Measurements from ENCODE around the gene PDP2. TPM values are rescaled to one million over a fixed set of nuclear protein-coding genes. Genes with fewer than 3 reads are reported as not detected.

The PDP2 gene
- total RNA-seq, 1 experiment from 2014 or later = 2.5 TPM

DNA sequence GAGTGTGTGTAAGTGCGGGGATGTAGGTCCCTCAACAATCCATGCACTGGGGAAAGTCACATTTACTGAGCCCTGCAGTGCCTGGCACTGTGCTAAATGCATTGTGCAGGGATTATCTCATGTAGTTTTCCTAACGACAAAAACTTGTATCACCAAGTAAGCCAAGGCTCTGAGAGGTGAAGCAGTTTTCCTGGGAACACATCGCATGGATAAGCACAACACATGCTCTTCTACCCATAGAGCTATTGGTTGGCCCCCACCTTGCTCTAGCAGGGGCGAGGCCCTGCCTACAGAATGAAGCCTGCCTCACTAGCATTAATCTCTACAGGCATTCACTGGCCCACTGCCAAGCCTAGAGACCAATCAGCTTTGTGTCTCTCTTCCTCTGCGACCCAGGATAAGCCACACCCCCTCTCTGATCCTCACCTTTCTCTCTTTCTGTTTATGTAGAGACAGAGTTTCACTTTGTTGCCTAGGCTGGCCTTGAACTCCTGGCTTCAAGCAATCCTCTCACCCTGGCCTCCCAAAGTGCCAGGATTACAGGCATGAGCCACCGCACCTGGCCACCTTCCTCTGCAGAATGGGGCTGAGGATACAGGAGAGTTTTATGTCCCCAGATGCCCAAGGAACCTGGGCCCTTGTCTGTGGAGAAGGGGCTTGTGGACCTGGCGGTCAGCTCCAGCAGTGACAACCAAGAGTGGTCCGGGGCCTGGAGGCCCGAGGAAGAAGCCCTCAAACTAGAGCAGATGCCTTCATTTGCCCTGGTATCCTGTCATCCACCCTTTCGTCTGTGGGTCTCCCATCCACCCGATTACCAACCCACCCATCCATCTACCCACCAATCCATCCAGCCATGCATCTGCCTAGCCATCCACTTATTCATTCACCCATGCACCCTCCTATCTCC lies 25.6 kb downstream of the PDP2 start:
- Histone ChIP-seq H3K36me3 (no peaks in the 10 kb centered on the region), H3K9me3 (no peaks in the 10 kb centered on the region), H3K4me3 (no peak overlapping the region), H3K27me3 (no peaks in the 10 kb centered on the region)
- no peak for DNase-seq

DNA sequence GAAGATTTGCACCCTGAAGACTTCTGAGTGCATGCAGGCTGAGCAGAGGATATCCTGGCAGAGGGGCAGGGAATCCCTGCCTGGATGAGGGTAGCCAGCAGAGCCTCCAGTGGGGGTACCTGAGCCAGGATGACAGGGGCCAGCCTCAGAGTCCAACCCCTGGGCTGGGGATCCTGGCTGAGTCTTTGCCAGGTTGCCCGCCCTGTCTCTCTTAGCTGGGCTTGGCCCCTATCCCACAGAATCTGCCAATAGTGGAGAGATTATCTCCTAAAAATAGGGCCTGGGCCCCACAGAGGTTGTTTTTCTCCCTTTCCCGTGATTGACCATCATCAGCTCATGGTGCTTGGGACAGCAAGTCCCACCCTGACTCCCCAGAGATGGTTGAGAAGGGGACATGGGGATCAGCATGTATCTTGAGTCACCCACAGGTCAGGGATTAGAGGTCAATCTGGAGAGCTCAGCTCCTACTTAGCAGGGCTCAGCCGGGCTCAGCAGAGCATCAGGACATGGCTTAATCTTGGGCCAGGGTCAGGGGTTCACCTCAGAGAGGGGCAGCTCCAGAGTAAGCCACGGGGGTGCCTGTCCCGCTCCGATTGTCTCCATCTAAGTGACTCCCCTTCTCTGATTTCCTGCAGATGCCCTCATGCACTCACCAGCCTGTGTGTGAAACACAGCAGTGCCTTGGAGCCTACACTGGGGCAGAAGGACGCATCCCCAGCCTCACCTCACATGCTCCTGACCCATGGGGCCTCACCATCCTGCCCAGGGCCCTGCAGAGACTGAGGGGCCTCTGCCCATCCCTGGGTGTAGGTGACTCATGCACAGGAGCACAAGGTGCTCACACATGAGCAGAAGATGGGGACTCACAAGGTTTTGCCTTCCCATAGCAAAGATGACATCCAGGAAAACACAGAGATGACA lies 26.9 kb downstream of the PDP2 start:
- Histone ChIP-seq H3K4me3 (no peak overlapping the region), H3K9me3 (no peaks in the 10 kb centered on the region), H3K36me3 (no peaks in the 10 kb centered on the region), H3K27me3 (no peaks in the 10 kb centered on the region)
- no peak for DNase-seq

DNA sequence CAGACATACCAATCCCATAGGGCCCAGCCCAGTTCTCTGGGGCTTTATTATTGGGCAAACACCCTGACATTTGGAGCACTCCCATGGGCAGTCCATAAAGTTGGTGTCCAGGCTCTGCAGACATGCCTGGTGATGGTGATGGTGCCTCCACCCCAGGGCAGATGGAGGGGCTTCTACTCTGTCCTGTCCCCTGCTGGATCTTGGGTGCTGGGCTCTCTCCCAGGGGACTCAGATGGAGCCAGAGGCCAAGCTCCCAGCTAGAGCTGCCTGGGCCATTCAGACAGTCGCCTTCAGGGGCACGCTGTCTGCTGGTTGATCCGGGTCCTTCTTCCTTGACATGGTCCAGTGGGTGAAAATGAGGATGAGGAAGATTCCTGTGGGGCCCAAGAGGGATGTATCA lies 27.8 kb downstream of the PDP2 start:
- Histone ChIP-seq H3K27me3 (no peaks in the 10 kb centered on the region), H3K9me3 (no peaks in the 10 kb centered on the region), H3K36me3 (no peaks in the 10 kb centered on the region), H3K4me3 (no peak overlapping the region)
- no peak for DNase-seq

DNA sequence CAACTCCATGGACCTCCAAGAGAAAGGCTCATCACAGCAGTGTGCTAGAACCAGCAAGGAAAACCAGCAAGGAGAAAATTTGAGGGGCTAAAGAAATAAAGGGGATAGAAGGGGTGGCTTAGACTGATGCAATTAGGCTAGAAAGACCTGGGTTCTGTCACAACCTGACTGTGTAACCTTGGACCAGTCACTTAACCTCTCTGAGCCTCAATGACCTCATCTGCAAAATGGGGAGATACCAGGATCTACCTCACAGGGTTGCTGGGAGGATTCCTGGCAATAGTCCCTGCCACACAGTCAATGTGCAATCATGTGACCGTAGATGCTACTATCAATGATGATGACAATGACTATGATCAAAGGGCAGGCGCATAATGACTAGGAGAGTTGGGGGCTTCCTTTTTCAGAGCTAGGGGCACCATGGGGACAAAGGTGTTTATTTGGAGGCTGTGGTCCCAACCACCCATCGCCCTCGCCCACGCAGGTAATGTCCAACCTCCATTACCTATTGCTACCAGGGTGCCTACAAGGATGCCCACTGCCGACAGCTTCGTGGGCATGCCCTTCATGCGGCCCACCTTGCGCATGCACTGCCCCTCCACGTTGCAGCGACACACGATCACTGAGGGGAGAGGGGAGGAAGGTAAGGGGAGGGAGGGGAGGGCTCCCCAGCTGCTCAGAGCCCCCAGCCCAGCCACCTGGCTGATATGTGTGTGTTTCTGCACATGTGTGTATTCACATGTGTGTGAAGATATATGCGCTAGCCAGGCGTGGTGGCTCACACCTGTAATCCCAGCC lies 28.6 kb downstream of the PDP2 start:
- Histone ChIP-seq H3K9me3 (no peaks in the 10 kb centered on the region), H3K4me3 (no peak overlapping the region), H3K27me3 (no peaks in the 10 kb centered on the region), H3K36me3 (no peaks in the 10 kb centered on the region)
- no peak for DNase-seq

DNA sequence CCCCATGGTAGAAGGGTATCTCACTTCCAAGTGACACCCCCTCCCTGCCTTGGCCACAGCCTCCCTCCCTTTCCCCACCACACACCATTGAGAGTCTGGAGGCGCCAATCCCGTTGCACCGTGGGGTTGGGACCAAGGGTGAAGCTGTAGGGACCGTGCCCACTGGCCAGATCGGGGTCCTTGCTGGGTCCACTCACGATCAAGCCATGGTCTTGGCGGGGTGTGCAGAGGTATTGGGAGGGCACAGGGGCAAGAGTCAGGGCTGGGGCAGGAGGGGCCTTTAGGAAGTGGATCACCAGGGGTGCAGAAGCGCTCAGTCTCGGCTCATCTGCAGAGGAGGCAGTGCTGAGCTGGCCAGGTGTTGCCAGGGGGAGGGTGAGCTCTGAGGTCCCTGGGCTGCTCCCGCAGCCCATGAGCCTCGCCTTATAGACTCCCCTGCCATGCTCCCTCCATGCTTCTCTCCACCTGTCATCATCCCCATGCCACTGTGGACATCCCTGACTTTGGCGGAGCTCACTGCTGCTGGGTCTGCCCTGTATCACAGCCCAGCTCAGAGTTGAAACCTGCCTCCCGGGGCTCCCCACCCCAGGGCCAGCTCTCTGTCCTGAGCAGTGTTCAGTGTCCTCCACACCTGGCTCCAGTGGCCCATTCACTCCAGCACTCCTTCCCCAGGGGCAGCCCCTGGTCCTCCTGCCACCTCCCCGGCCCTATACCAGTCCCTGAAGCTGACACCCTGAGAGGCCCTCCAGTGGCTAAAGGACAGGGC lies 30.0 kb downstream of the PDP2 start:
- H3K9me3 ChIP-seq = no peaks in the 10 kb centered on the region
- no peak for DNase-seq
- H3K27me3 ChIP-seq = no peaks in the 10 kb centered on the region
- H3K4me3 ChIP-seq = no peak overlapping the region
- H3K36me3 ChIP-seq = no peaks in the 10 kb centered on the region

DNA sequence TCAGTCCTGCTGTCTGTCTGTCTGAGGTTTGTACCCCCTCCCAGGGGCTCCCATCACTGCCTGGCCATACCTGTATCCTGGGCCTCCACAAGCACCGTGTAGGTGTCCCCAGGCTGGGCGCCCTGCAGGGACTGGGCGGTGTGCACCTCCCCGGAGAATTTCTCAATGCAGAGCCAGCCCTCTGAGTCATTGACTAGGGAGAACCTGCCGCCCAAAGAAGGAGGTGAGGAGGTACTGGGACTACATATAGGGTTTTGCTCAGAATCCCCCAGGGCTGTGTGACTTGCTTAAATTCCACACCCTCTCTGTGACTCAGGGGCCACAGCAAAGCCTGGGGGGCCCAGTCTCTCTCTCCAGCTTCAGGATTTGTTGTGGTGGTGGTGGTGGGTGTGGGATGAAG lies 30.8 kb downstream of the PDP2 start:
- Histone ChIP-seq H3K27me3 (no peaks in the 10 kb centered on the region), H3K9me3 (no peaks in the 10 kb centered on the region), H3K4me3 (no peak overlapping the region), H3K36me3 (no peaks in the 10 kb centered on the region)
- no peak for DNase-seq

DNA sequence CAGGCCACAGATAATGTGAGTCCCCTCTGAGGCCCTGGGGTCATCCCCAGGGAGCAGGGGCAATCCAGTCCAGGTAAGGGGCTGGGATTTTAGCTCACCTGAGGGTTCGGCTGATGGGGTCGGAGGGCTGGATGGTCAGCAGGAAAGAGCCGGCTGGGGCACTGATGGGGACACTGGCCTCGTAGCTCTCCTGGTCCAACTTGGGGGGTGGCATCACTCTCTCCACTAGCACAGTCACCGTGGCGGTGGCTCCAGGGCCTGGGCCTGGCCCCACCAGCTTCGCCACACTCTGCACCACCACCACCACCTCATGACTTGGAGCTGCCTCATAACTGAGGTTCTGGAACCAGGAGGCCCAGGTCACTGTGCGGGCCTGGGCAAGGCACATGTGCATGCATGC lies 31.5 kb downstream of the PDP2 start:
- Histone ChIP-seq H3K4me3 (no peak overlapping the region), H3K9me3 (no peaks in the 10 kb centered on the region), H3K36me3 (no peaks in the 10 kb centered on the region), H3K27me3 (no peaks in the 10 kb centered on the region)
- DNase-seq = no peak

DNA sequence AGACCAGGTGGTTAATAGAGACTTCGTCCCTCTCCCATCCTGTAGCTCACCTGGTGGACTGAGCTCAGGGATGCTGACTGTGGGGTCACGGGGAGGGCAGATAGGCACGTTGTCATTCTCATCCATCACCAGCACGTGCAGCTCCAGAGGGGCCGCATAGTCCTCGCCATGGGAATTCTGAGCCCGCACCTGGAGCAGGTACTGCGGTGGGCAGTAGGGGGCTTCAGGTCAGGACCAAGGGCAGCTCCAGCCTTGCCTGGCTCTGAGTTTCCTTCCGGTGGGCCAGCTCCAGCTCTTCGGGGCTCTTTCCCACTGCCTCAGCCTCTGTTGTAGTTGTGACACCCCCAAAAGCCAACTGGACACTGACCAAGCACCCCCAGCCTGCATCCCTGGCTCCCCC lies 32.8 kb downstream of the PDP2 start:
- Histone ChIP-seq H3K36me3 (no peaks in the 10 kb centered on the region), H3K27me3 (no peaks in the 10 kb centered on the region), H3K4me3 (no peak overlapping the region), H3K9me3 (no peaks in the 10 kb centered on the region)
- DNase-seq = no peak

DNA sequence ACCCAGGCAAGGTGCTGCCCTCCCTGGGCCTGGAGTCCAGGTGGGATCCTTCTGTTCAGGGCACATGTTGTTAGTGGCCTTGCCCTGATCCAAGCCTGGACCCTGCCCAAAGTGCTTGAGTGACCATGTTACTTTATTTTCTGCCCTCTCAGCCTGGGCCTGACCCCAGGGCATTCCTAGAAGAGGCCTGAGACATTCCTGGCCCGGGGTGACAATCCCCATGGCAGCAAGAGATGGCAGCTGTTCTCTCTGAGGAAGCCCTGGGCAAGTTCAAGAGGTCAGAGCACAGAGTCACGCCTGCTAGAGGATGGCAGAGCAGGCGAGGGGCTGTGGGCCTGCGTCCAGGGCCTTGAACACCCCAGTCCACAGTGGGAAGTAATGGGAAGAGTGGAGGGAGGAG lies 33.4 kb downstream of the PDP2 start:
- no peak for DNase-seq
- Histone ChIP-seq H3K36me3 (no peaks in the 10 kb centered on the region), H3K9me3 (no peaks in the 10 kb centered on the region), H3K27me3 (no peaks in the 10 kb centered on the region), H3K4me3 (no peak overlapping the region)

DNA sequence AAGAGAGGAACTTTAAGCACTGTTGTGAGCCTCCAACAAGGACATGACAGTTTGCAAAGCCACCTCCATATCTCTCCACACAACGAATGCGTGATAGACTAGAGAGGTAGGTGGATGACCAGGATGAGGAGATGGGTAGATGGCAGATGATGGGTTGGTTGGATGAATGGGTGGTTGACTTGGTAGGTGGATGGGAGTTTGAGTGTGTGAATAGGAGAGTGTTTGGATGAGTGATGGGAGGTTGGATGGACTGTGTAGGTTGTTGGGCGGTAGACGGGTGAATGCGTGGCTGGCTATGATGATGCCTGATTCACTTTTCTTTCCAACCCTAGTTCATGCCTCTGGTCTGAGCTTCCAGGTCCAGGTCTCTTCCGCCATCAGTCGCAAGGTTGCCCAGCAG lies 34.2 kb downstream of the PDP2 start:
- H3K9me3 ChIP-seq = no peaks in the 10 kb centered on the region
- no peaks in the 10 kb centered on the region for H3K27me3 ChIP-seq
- DNase-seq = no peak
- no peaks in the 10 kb centered on the region for H3K36me3 ChIP-seq
- no peak overlapping the region for H3K4me3 ChIP-seq

DNA sequence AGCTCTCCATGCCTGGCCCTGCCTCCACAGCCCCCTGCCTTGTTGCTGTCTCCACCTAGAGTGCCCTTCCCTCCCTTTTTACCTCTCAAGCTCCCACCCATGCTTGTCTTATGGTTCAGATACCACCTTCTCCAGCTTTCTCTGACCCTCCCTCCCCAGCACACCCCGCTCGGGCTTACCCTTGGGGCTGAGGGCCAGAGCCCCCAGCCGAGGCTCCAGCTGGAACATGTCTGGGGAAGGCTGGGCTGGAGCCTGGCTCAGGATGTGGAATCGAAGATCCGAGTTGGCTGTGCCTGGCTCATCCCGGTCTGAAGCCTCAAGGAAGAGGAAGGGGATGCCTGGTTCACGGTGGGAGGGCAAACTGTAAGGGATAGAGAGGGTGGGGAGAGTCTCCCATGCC lies 34.7 kb downstream of the PDP2 start:
- H3K4me3 ChIP-seq = no peak overlapping the region
- H3K9me3 ChIP-seq = no peaks in the 10 kb centered on the region
- DNase-seq = no peak
- H3K27me3 ChIP-seq = no peaks in the 10 kb centered on the region
- no peaks in the 10 kb centered on the region for H3K36me3 ChIP-seq

DNA sequence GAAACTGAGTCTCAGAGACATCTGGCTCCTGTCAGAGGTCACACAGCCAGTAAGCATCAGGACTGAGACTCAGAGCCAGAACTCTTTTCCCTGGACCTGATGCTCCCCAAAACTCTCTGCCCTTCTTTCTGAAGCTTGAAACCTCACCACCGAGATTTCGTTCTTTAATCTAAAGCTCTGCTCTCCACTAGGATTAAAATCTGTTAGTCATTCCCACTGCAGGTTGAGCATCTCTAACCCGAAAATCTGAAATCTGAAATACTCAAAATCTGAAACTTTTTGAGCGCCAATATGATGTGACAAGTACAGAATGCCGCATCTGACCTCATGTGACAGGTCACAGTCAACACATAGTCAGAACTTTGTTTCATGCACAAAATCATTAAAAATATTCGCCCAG lies 36.2 kb downstream of the PDP2 start:
- Histone ChIP-seq H3K9me3 (no peaks in the 10 kb centered on the region), H3K36me3 (no peaks in the 10 kb centered on the region), H3K4me3 (no peak overlapping the region), H3K27me3 (no peaks in the 10 kb centered on the region)
- DNase-seq = no peak

DNA sequence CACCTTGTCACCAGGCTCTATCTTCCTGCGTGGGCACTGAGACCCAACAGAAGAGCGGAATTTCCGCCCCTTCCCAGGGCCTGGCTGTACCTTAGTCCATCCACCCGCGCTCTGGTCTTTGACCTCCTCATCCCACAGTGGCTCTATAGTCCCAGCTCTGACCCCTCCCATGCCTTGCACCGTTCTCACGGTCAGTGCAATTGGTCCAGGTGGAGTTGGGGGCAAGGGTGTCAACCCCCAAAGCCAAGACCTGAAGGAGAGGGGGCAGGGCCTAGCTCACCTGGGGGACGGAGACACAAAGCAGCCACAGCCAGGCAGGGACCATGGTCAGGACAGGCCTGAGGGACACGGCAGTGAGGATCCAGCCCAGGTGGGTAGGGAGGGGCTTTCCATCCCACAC lies 37.4 kb downstream of the PDP2 start:
- Histone ChIP-seq H3K27me3 (no peaks in the 10 kb centered on the region), H3K9me3 (no peaks in the 10 kb centered on the region), H3K36me3 (no peaks in the 10 kb centered on the region), H3K4me3 (no peak overlapping the region)
- DNase-seq = no peak

DNA sequence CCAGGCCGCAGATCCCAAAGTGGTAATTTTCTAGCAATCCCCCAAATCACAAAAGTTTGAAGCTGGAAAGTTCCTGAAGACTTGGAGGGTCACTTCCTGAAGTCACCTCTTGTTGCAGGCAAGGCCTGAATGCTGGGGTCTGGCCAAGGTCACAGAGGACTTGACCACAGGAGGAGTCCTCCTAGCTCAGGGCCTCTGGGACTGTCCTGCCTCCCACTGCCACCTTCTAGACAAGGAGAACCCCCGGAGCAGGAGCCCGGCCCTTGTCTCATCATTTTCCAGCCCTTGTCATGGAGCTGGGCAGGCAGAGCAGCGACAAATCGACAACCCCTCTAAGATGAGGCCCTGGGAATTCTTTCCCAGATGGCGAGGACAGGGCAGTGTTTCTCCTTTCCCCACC lies 38.0 kb downstream of the PDP2 start:
- H3K4me3 ChIP-seq = no peak overlapping the region
- no peak for DNase-seq
- no peaks in the 10 kb centered on the region for H3K9me3 ChIP-seq
- H3K36me3 ChIP-seq = no peaks in the 10 kb centered on the region
- no peaks in the 10 kb centered on the region for H3K27me3 ChIP-seq

DNA sequence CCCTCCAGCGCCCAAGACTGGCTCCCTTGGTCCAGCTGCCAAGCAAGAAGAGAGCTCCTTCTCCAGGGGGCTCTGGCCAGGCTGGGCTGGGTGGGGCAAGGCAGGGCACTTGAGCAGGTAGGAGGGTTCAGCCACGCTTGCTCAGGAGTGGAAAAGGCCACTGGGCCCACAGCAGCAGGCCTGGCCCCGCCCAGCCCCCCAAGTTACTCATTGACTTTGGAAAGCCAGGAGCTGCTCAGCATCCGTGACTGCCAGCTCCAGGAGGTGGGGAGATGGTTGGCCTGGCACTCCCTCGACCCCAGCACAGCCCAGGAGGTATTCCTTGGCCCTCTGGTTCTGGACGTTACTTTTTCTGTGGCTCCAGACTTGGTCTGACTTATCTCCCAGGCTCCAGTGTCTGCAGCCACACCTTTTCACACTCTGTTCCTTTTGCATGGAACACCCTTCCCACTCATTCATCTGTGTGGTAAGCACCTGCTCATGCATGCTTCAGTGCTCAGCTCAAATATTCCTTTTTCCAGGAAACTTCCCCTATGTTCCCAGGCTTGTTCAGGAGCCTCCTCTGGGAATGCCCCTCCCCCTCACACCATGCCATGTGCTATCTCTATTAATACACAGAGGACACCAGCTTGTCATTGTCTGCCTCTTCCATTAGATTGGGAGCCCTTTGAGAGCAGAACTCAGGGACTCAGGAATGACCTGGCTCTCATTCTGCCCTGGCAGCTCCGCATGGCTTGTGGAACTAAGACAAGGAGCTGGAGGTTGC lies 38.7 kb downstream of the PDP2 start, which contains the start of gene CDH16:
Gene CDH16, minus strand, starts transcription at position 83 of the 766 bp plus-strand sequence. CDS start 820 bp downstream, outside the sequence.
- no peaks in the 10 kb centered on the region for H3K9me3 ChIP-seq
- H3K4me3 ChIP-seq = no peak within 1 kb of the TSS
- H3K27me3 ChIP-seq = no peaks in the 10 kb centered on the region
- H3K36me3 ChIP-seq = no peaks in the 10 kb centered on the region
- DNase-seq = no peak
